ENCODE data around the gene SEMA3F.

Gene SEMA3F

GRCh38 chr3:50168791-50169190 is 13.7 kb downstream of the SEMA3F start:
- TF ChIP-seq CTCF (IDR thresholded peaks at IDR 0.05; ENCODE audit: low read depth, low read length), result no peak
- DNase-seq (ENCODE audit: low read depth, low spot score), result no peak
- H3K4me3 ChIP-seq (ENCODE audit: low read depth, low read length), result no peak overlapping the region
- in situ Hi-C loops (cut with HindIII; ENCODE audit: low sequenced_read_pairs), result no loop called here

GRCh38 chr3:50169232-50169832 is 14.2 kb downstream of the SEMA3F start:
- DNase-seq (ENCODE audit: low read depth, low spot score), result no peak

GRCh38 chr3:50169858-50170257 is 14.7 kb downstream of the SEMA3F start:
- TF ChIP-seq CTCF (IDR thresholded peaks at IDR 0.05; ENCODE audit: low read depth, low read length), result no peak
- no peak for DNase-seq (ENCODE audit: low read depth, low spot score)
- in situ Hi-C loops (cut with HindIII; ENCODE audit: low sequenced_read_pairs), result no loop called here
- no peak overlapping the region for H3K4me3 ChIP-seq (ENCODE audit: low read depth, low read length)

More at GRCh38 chr3:50169232-50169832, 14.2 kb downstream of the SEMA3F start:
- in situ Hi-C loops (cut with HindIII; ENCODE audit: low sequenced_read_pairs), result no loop called here
- no peak overlapping the region for H3K4me3 ChIP-seq (ENCODE audit: low read depth, low read length)
- TF ChIP-seq CTCF (IDR thresholded peaks at IDR 0.05; ENCODE audit: low read depth, low read length), result no peak

GRCh38 chr3:50170689-50171088 is 15.6 kb downstream of the SEMA3F start:
- in situ Hi-C loops (cut with HindIII; ENCODE audit: low sequenced_read_pairs), result no loop called here
- peak; percentile 77 for DNase-seq (ENCODE audit: low read depth, low spot score)
- no peak for TF ChIP-seq CTCF (IDR thresholded peaks at IDR 0.05; ENCODE audit: low read depth, low read length)
- H3K4me3 ChIP-seq (ENCODE audit: low read depth, low read length), result no peak overlapping the region

- in situ Hi-C loops (cut with HindIII; ENCODE audit: low sequenced_read_pairs), result no loop called here
- DNase-seq (ENCODE audit: low read depth, low spot score), result no peak
- H3K4me3 ChIP-seq (ENCODE audit: low read depth, low read length), result no peak overlapping the region
- no peak for TF ChIP-seq CTCF (IDR thresholded peaks at IDR 0.05; ENCODE audit: low read depth, low read length)
These were observed 16.6 kb downstream of the SEMA3F start for GRCh38 chr3:50171540-50172301.

- in situ Hi-C loops (cut with HindIII; ENCODE audit: low sequenced_read_pairs), result no loop called here
- H3K4me3 ChIP-seq (ENCODE audit: low read depth, low read length), result no peak overlapping the region
- no peak for DNase-seq (ENCODE audit: low read depth, low spot score)
- TF ChIP-seq CTCF (IDR thresholded peaks at IDR 0.05; ENCODE audit: low read depth, low read length), result no peak
These were observed 17.6 kb downstream of the SEMA3F start for GRCh38 chr3:50172626-50173220.

Measured in astrocyte of the spinal cord (primary cell).